GM12801 (cell line): ENCODE measurements around the gene TENT5A.

Source experiments
- TF ChIP-seq, protein P1 (sequence below): IDR thresholded peaks from one replicate; pipeline ENCODE4 v1.5.1; 2011; ENCODE audit warnings: control low read depth; ENCODE audit not compliant: insufficient read length; ENCODE audit errors: extremely low read depth

Gene TENT5A

DNA sequence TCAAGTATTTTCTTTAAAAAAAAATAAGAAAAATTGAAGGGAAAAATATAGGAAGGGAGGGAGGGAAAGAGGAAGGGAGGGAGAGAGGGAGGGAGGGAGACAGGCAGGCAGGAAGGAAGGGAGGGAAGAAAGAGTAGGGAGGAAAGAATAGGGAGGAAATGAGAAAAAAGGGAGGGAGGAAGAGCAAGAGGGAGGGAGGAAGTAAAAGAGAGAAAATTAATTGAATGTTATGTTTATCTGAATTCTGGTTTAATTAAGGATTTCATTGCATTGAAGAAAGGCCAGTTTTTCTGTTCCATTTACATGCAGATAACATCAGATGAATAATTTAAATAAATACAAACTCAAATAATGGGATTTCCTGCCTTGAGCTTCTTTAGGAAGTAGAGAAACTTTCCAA lies 47.8 kb downstream of the TENT5A start:
- TF ChIP-seq, protein P1, sequence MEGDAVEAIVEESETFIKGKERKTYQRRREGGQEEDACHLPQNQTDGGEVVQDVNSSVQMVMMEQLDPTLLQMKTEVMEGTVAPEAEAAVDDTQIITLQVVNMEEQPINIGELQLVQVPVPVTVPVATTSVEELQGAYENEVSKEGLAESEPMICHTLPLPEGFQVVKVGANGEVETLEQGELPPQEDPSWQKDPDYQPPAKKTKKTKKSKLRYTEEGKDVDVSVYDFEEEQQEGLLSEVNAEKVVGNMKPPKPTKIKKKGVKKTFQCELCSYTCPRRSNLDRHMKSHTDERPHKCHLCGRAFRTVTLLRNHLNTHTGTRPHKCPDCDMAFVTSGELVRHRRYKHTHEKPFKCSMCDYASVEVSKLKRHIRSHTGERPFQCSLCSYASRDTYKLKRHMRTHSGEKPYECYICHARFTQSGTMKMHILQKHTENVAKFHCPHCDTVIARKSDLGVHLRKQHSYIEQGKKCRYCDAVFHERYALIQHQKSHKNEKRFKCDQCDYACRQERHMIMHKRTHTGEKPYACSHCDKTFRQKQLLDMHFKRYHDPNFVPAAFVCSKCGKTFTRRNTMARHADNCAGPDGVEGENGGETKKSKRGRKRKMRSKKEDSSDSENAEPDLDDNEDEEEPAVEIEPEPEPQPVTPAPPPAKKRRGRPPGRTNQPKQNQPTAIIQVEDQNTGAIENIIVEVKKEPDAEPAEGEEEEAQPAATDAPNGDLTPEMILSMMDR = no peak

DNA sequence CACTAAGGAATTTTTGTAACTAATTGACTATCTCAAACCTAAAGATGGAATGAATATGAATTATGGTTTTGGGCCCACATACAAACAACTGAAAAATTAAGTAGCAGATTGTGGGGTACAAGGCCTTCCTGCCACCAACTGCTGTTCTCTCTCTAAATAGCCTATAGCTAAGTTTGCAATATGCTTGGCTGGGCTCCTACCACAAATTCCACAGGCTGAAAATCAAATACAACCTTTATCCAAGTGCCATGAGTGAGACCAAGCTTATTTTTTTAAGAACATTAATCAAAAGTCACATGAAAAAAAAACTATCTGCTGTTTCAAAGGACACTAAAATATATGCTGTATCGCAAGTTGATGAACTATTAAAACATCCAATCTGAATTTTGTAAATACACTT lies 52.1 kb downstream of the TENT5A start:
- TF ChIP-seq, protein P1 = no peak

- TF ChIP-seq, protein P1 = no peak
These were observed 54.9 kb downstream of the TENT5A start for GRCh38 chr6:81697559-81697958.

DNA sequence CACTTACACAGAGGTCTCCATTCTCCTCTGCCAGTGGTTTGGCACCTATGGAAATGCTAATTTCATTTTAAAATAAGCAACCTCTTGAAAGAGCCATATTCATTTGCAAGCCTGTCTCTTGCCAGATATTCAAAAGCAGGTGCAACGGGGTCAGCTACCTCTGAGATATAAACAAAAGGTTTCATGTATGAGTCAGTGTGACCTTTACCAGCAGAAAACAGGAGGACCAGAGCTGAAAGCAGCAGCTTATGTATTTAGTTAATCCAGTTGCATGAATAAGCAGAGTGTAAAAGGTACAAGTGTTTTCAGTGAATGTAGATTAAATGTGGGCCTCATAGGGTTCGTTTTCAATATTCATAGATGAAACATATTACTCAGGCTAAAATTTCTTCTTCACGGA lies 56.0 kb downstream of the TENT5A start:
- TF ChIP-seq, protein P1 = no peak
